Central memory CD4-positive, alpha-beta T cell (primary cell): ENCODE data around the gene IGFBP1.
"Not testable (repeated sequence)": the region's sequence is repeated elsewhere in the genome, so short reads cannot be mapped to it uniquely, and the experiment has no call there.

Experiments used
- DNase-seq: peaks from one replicate; pipeline ENCODE4 v3.0.0; 2022
- total RNA-seq, 3 experiments: gene quantifications; one replicate each; lab custom pipeline; 2026; lab: John Stamatoyannopoulos, UW

Gene IGFBP1
- total RNA-seq, result 0 reads per million in 3 experiments

GRCh38 chr7:45888185-45888992 lies at the start of gene IGFBP1:
IGFBP1 (plus strand) TSS chr7:45888488; CDS start chr7:45888653, 165 bp downstream.
- DNase-seq, result no peak

GRCh38 chr7:45838852-45839251 lies 49.4 kb upstream of the IGFBP1 start:
- not testable (repeated sequence) for DNase-seq

- DNase-seq, result not testable (repeated sequence)
Measured at GRCh38 chr7:45841926-45842717, 46.2 kb upstream of the IGFBP1 start.

- not testable (repeated sequence) for DNase-seq
Measured at GRCh38 chr7:45846536-45846935, 41.8 kb upstream of the IGFBP1 start.

- not testable (repeated sequence) for DNase-seq
Measured at GRCh38 chr7:45848734-45849133, 39.6 kb upstream of the IGFBP1 start.

GRCh38 chr7:45852984-45853383 lies 35.3 kb upstream of the IGFBP1 start:
- not testable (repeated sequence) for DNase-seq

- DNase-seq, result not testable (repeated sequence)
Measured at GRCh38 chr7:45853491-45853890, 34.8 kb upstream of the IGFBP1 start.

- DNase-seq, result not testable (repeated sequence)
Measured at GRCh38 chr7:45855680-45856079, 32.6 kb upstream of the IGFBP1 start.

- DNase-seq, result not testable (repeated sequence)
Measured at GRCh38 chr7:45856888-45857287, 31.4 kb upstream of the IGFBP1 start.

- no peak for DNase-seq
Measured at GRCh38 chr7:45863715-45864114, 24.6 kb upstream of the IGFBP1 start.

- no peak for DNase-seq
Measured at GRCh38 chr7:45865594-45866410, 22.5 kb upstream of the IGFBP1 start.

GRCh38 chr7:45867471-45867870 lies 20.8 kb upstream of the IGFBP1 start:
- no peak for DNase-seq

- no peak for DNase-seq
Measured at GRCh38 chr7:45869426-45869825, 18.9 kb upstream of the IGFBP1 start.

GRCh38 chr7:45872116-45873034 lies 15.9 kb upstream of the IGFBP1 start:
- DNase-seq, result no peak

- DNase-seq, result no peak
Measured at GRCh38 chr7:45873035-45873354, 15.3 kb upstream of the IGFBP1 start, which contains the start of gene CCDC201. CCDC201 (minus strand) TSS chr7:45873082; CDS start chr7:45873007, 75 bp downstream.

- DNase-seq, result no peak
Measured at GRCh38 chr7:45873355-45873754, 14.9 kb upstream of the IGFBP1 start.

GRCh38 chr7:45874408-45875131 lies 13.7 kb upstream of the IGFBP1 start:
- no peak for DNase-seq

GRCh38 chr7:45876519-45876918 lies 11.8 kb upstream of the IGFBP1 start:
- no peak for DNase-seq

GRCh38 chr7:45878457-45879144 lies 9.7 kb upstream of the IGFBP1 start:
- DNase-seq, result no peak

- no peak for DNase-seq
Measured at GRCh38 chr7:45880433-45880860, 7.8 kb upstream of the IGFBP1 start.
